Ovary (tissue), 9 donors: ENCODE data around the gene STARD9. TPM values are rescaled to one million over a fixed set of nuclear protein-coding genes. Genes with fewer than 3 reads are reported as not detected.
A peak's percentile ranks its signal among the peaks of the same experiment; 100 is the strongest.
"Not testable (repeated sequence)": the region's sequence is repeated elsewhere in the genome, so short reads cannot be mapped to it uniquely, and the experiment has no call there.

Experiments
- DNase-seq, 5 donors: peaks; one replicate each; pipeline ENCODE4 v3.0.0-alpha.2; 2019 to 2020
- H3K27ac ChIP-seq, 2 donors: fragments of 200-600 bp; one replicate each; pipeline versions ENCODE4 v1.5.1 to v1.8.0; 2019 to 2022
- H3K27me3 ChIP-seq: fragments of 200-600 bp; one replicate; pipeline ENCODE4 v1.8.0; 2022
- H3K36me3 ChIP-seq: fragments of 200-600 bp; sonication (generic); one replicate; pipeline ENCODE4 v1.5.1; 2019
- H3K4me1 ChIP-seq: one replicate; pipeline ENCODE4 v1.8.1; 2013; ENCODE audit warnings: mild to moderate bottlenecking, moderate library complexity; ENCODE audit not compliant: insufficient read depth
- H3K4me3 ChIP-seq: fragments of 200-600 bp; sonication (generic); one replicate; pipeline ENCODE4 v1.5.1; 2017
- H3K9me3 ChIP-seq, 2 donors: fragments of 200-600 bp in 1 of 2; sonication (generic) in 1 of 2; one replicate each; pipeline versions ENCODE4 v1.5.1 to v1.8.1; 2013 to 2019; ENCODE audit warnings: mild to moderate bottlenecking in 1 of 2, moderate library complexity in 1 of 2
- CTCF ChIP-seq, 3 donors: fragments of 450-650 bp in 2 of 3; fragments of 200-600 bp in 1 of 3; IDR thresholded peaks; one replicate each; pipeline versions ENCODE4 v1.5.1 to v1.8.0; 2016 to 2022; ENCODE audit warnings: antibody characterized with exemption in 3 of 3, mild to moderate bottlenecking in 1 of 3
- EP300 ChIP-seq: sonication (generic); formaldehyde crosslinking; IDR thresholded peaks from one replicate; pipeline ENCODE4 v1.6.1; 2017; ENCODE audit warnings: antibody characterized with exemption
- POLR2A ChIP-seq: fragments of 450-650 bp; IDR thresholded peaks from one replicate; pipeline ENCODE4 v1.6.1; 2017; ENCODE audit warnings: antibody characterized with exemption, mild to moderate bottlenecking, moderate library complexity
- WGBS, 3 donors: extraction: QIAGEN DNeasy Blood & Tissue Kit in 1 of 3; methylation state at CpG; one replicate each; pipeline versions ENCODE4 v1.1.5 to v1.1.7; 2013 to 2017; 5-methylcytosine and 5-hydroxymethylcytosine counted together
- intact Hi-C, 4 donors: fragments of 100-400 bp; cut with DNase I; formaldehyde crosslinking; loops; one replicate each; pipeline versions ENCODE4 v1.11.0 to v1.15.1; 2022 to 2023
- polyA plus RNA-seq, 2 donors: library from polyadenylated mRNA; stranded (reverse); fragments of 200-250 nt in 1 of 2; fragments of 350-450 nt in 1 of 2; fragmentation: Illumina TruSeq in 1 of 2; extraction: RNeasy Lipid Tissue Mini Kit (QIAGEN cat#74804) in 1 of 2; gene quantifications; one replicate each; pipeline ENCODE4 v1.2.3, GENCODE V29; 2013 to 2014
- total RNA-seq, 7 donors: library from RNA; depleted of rRNA in 2 of 7; stranded (reverse); fragments of >200 nt in 2 of 7; fragmentation: NEBNext Ultra II Directional in 3 of 7; extraction: Animal tissue kit (Norgen Biotek cat#: 25700) in 3 of 7; gene quantifications; one replicate each; pipeline versions ENCODE4 v1.1.0 to v1.2.4, GENCODE V29; 2016 to 2023
- donor health status: DM: no; HTN: no; CAD: no; lungs with moderate emphysema.
- donor health status: DM: no; HTN: no; CAD: no.
- donor health status: Bipolar disorder and iron deficiency.
- donor health status: DM: yes; HTN: yes; CAD: no.
- donor health status: DM: no; HTN: no; CAD: no.
- donor health status: DM: yes; HTN: yes; CAD: no.

The STARD9 gene
- total and polyA plus RNA-seq, 9 donors, result 11.3 to 40.3 (median 29.4) TPM

GRCh38 chr15:42553554-42553953, 21.9 kb upstream of the STARD9 start:
- Histone ChIP-seq H3K4me1 (peaks cover 2% of the 10 kb centered on the region), H3K4me3 (no peak overlapping the region), H3K27me3 (no peaks in the 10 kb centered on the region), H3K27ac (no peak overlapping the region), H3K9me3 (no peaks in the 10 kb centered on the region), H3K36me3 (no peaks in the 10 kb centered on the region)
- no peak for DNase-seq
- no peak for TF ChIP-seq EP300
- WGBS, 3 donors, result 88 to 90% (median 90%) methylated on average over 1 of the region's 1 CpG
- intact Hi-C loops, result no loop called here

DNA sequence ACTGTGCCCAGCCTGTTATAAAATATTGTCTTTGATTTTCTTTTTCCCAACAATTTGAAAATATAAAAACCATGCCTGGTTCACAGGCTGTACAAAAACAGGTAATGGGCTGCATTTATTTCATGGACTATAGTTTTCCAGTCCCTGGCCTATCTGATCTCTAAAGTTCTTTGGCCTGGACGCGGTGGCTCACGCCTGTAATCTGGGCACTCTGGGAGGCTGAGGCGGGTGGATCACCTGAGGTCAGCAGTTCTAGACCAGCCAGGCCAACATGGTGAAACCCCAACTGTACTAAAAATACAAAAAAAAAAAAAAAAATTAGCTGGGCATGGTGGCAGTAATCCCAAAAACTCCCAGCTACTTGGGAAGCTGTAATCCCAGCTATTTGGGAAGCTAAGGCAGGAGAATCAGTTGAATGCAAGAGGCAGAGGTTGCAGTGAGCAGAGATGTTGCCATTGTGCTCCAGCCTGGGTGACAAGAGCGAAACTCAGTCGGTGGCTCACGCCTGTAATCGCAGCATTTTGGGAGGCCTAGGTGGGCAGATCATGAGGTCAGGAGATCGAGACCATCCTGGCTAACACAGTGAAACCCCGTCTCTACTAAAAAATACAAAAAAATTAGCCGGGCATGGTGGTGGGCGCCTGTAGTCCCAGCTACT, 18.7 kb upstream of the STARD9 start:
- intact Hi-C loops, H3K4me3 ChIP-seq, H3K27ac ChIP-seq, H3K9me3 ChIP-seq, H3K36me3 ChIP-seq, H3K27me3 ChIP-seq, H3K4me1 ChIP-seq: not testable (repeated sequence)
- DNase-seq, result peak in 1 of 5 donors; percentile 40
- whole genome bisulfite sequencing, 3 donors, result 88 to 95% (median 91%) methylated on average over 11 to 12 of the region's 12 CpGs

- no peak overlapping the region for H3K27ac ChIP-seq
- TF ChIP-seq EP300 (no peak), CTCF (IDR thresholded peaks at IDR 0.05) (no peak), POLR2A (no peak)
- H3K4me1 ChIP-seq, result no peaks in the 10 kb centered on the region
- no peak overlapping the region for H3K4me3 ChIP-seq
- no peaks in the 10 kb centered on the region for H3K36me3 ChIP-seq
- 95 to 97% (median 95%) methylated on average over 3 of the region's 3 CpGs for WGBS, 3 donors
- H3K9me3 ChIP-seq, result no peaks in the 10 kb centered on the region
- intact Hi-C loops, result no loop called here
- DNase-seq, result no peak
- H3K27me3 ChIP-seq, result no peaks in the 10 kb centered on the region
Measured at GRCh38 chr15:42558739-42559138, 16.7 kb upstream of the STARD9 start.

DNA sequence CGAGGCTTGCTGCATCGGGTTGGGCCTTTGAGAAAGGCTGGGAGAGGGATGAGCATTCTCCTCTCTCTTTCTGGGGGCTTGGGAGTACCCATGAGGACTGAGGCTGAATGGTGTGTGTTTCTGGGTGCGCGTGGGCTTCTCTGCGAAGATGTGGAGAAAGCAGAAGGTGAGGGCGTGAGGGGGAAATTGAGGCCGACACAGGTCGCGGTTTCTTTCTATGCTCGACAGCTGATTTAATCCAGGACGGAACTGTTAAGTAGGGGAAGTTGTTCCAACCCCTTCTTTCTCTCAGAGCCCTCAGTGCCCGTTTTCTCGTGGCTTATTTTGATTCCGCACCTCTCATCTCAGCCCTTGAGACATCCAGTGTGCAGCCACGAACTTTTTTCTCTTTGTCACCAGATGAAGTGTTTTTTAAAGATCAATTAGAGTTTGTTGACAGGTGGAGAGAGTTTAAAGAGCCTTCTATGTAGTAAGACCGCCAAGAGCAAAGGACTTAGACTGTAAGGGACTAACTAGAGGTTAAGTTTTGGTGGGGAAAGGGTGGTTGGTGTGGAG, 711 bp downstream of the STARD9 start:
- H3K36me3 ChIP-seq, result no peaks in the 10 kb centered on the region
- peak overlapping the region; percentile 34 to 87 for H3K27ac ChIP-seq
- no peaks in the 10 kb centered on the region for H3K9me3 ChIP-seq
- no peak for DNase-seq
- peak overlapping the region; percentile 92 for H3K4me3 ChIP-seq
- 5 to 8% (median 6%) methylated on average over 16 of the region's 16 CpGs for WGBS, 3 donors
- no peaks in the 10 kb centered on the region for H3K27me3 ChIP-seq
- TF ChIP-seq EP300, result no peak
- TF ChIP-seq CTCF (IDR thresholded peaks at IDR 0.05), result no peak
- TF ChIP-seq POLR2A, result no peak
- intact Hi-C loops, result no loop called here
- peaks cover 21% of the 10 kb centered on the region for H3K4me1 ChIP-seq

- DNase-seq, result no peak
- no peak overlapping the region for H3K27ac ChIP-seq
- peak overlapping the region; percentile 92 for H3K4me3 ChIP-seq
- intact Hi-C loops, result no loop called here
- peaks cover 23% of the 10 kb centered on the region for H3K4me1 ChIP-seq
- no peaks in the 10 kb centered on the region for H3K27me3 ChIP-seq
- TF ChIP-seq EP300 (no peak), CTCF (IDR thresholded peaks at IDR 0.05) (no peak), POLR2A (no peak)
- no peaks in the 10 kb centered on the region for H3K36me3 ChIP-seq
- no peaks in the 10 kb centered on the region for H3K9me3 ChIP-seq
- 81 to 97% (median 86%) methylated on average over 1 of the region's 1 CpG for WGBS, 3 donors
Measured at GRCh38 chr15:42576776-42577175, 1.4 kb downstream of the STARD9 start.
